NT2/D1 (cell line): ENCODE measurements around the gene C4B.
"Not testable (repeated sequence)": the region's sequence is repeated elsewhere in the genome, so short reads cannot be mapped to it uniquely, and the experiment has no call there.

Experiments used
- SUZ12 ChIP-seq: IDR thresholded peaks from 2 replicates; pipeline ENCODE4 v1.6.1; 2011; ENCODE audit not compliant: insufficient read length, insufficient read depth; ENCODE audit errors: extremely low read depth
- YY1 ChIP-seq: IDR thresholded peaks from 2 replicates; pipeline ENCODE4 v1.6.1; 2011; ENCODE audit not compliant: insufficient read length, insufficient read depth
- ZNF274 ChIP-seq: IDR thresholded peaks from 2 replicates; pipeline ENCODE4 v1.6.1; 2011; ENCODE audit warnings: mild to moderate bottlenecking, low read depth, low read length

DNA sequence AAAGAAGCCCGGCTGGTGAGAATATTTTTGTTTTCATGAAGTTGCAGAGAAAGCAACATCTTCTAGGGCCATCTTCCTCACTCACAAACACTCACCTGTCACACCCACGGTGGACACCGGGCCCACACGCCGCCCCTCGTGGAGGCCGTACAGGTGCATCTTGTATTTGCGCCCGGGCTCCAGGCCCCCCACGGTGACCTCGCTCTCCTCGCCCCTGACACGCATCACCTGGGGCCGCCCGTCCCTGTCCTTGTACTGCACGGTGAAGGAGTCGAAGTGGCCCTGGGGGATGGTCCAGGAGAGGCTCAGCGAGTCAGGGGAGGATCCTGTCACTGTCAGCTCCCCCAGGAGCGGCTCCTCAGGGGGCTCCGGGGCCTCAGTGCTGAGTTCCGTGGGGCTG lies 41.2 kb downstream of the C4B start:
- TF ChIP-seq YY1, ZNF274, SUZ12: not testable (repeated sequence)
